NCI-H1048 (cell line): ENCODE results near the gene SEMA4G.
A peak's percentile ranks its signal among the peaks of the same experiment; 100 is the strongest.

ENCODE experiments used
- DNase-seq: peaks from one replicate; lab custom pipeline; 2025; lab: John Stamatoyannopoulos, UW

Gene SEMA4G

GRCh38 chr10:101006593-101007098 is 37.3 kb downstream of the SEMA4G start:
- DNase-seq, result no peak

GRCh38 chr10:101007099-101007711 is 37.9 kb downstream of the SEMA4G start:
- no peak for DNase-seq

GRCh38 chr10:101007915-101008822 is 38.9 kb downstream of the SEMA4G start:
- no peak for DNase-seq

GRCh38 chr10:101008823-101009423 is 39.6 kb downstream of the SEMA4G start:
- DNase-seq, result peak; percentile 78

- DNase-seq, result no peak
These were observed 41.0 kb downstream of the SEMA4G start for GRCh38 chr10:101010329-101010728.

GRCh38 chr10:101011517-101012423 is 42.5 kb downstream of the SEMA4G start:
- no peak for DNase-seq

GRCh38 chr10:101012525-101013364 is 43.4 kb downstream of the SEMA4G start:
- DNase-seq, result peak; percentile 82

GRCh38 chr10:101013365-101013825 is 44.1 kb downstream of the SEMA4G start:
- no peak for DNase-seq

- peak; percentile 71 for DNase-seq
These were observed 45.1 kb downstream of the SEMA4G start for GRCh38 chr10:101014230-101014884.

GRCh38 chr10:101014966-101015581 is 45.8 kb downstream of the SEMA4G start:
- no peak for DNase-seq

- DNase-seq, result no peak
These were observed 46.3 kb downstream of the SEMA4G start for GRCh38 chr10:101015582-101015973.

- no peak for DNase-seq
These were observed 47.5 kb downstream of the SEMA4G start for GRCh38 chr10:101016814-101017213.

- no peak for DNase-seq
These were observed 48.9 kb downstream of the SEMA4G start for GRCh38 chr10:101018118-101018599.

GRCh38 chr10:101018600-101019439 is 49.5 kb downstream of the SEMA4G start:
- peak; percentile 56 for DNase-seq
